ENCODE results near the gene KIAA1217.

- TF ChIP-seq CTCF (IDR thresholded peaks at IDR 0.05) (no peak), POLR2A (IDR thresholded peaks at IDR 0.05) (no peak)
Measured at GRCh38 chr10:24579906-24580305, 371.0 kb downstream of the KIAA1217 start.
